Suprapubic skin (tissue), 3 donors: ENCODE results near the gene NTN3.

Source experiments
- POLR2A ChIP-seq, 2 donors: fragments of 450-650 bp; IDR thresholded peaks; one replicate each; pipeline ENCODE4 v1.6.1; 2017; ENCODE audit warnings: antibody characterized with exemption in 2 of 2, mild to moderate bottlenecking in 2 of 2, moderate library complexity in 2 of 2
- TF ChIP-seq, protein P1 (sequence below), 2 donors: fragments of 200-600 bp in 1 of 2; fragments of 450-650 bp in 1 of 2; sonication (generic) in 1 of 2; IDR thresholded peaks; one replicate each; pipeline ENCODE4 v1.5.1; 2016 to 2019; ENCODE audit warnings: antibody characterized with exemption in 2 of 2, mild to moderate bottlenecking in 1 of 2, moderate library complexity in 1 of 2

- no peak for TF ChIP-seq POLR2A (IDR thresholded peaks at IDR 0.05)
- TF ChIP-seq, protein P1, sequence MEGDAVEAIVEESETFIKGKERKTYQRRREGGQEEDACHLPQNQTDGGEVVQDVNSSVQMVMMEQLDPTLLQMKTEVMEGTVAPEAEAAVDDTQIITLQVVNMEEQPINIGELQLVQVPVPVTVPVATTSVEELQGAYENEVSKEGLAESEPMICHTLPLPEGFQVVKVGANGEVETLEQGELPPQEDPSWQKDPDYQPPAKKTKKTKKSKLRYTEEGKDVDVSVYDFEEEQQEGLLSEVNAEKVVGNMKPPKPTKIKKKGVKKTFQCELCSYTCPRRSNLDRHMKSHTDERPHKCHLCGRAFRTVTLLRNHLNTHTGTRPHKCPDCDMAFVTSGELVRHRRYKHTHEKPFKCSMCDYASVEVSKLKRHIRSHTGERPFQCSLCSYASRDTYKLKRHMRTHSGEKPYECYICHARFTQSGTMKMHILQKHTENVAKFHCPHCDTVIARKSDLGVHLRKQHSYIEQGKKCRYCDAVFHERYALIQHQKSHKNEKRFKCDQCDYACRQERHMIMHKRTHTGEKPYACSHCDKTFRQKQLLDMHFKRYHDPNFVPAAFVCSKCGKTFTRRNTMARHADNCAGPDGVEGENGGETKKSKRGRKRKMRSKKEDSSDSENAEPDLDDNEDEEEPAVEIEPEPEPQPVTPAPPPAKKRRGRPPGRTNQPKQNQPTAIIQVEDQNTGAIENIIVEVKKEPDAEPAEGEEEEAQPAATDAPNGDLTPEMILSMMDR (IDR thresholded peaks at IDR 0.05): no peak
These were observed 18.5 kb downstream of the NTN3 start for GRCh38 chr16:2489581-2489980.
